Karpas-422 (cell line): Measurements from ENCODE around the gene MSX1. TPM values are rescaled to one million over a fixed set of nuclear protein-coding genes. Genes with fewer than 3 reads are reported as not detected.

Source experiments
- DNase-seq: peaks from one replicate; pipeline ENCODE4 v3.0.0-alpha.2; 2015
- H2AFZ ChIP-seq: fragments of 200-600 bp; sonication (generic); 2 replicates; pipeline ENCODE4 v1.6.1; 2014; ENCODE audit warnings: antibody characterized with exemption, low read length, mixed read lengths
- H3K27ac ChIP-seq: fragments of 200-600 bp; sonication (generic); 2 replicates; pipeline ENCODE4 v1.5.1; 2014; ENCODE audit warnings: mild to moderate bottlenecking, low read length, moderate library complexity
- H3K27me3 ChIP-seq: fragments of 200-600 bp; sonication (generic); 2 replicates; pipeline ENCODE4 v1.6.1; 2014; ENCODE audit warnings: low read length, mixed read lengths
- H3K36me3 ChIP-seq: fragments of 200-600 bp; sonication (generic); 2 replicates; pipeline ENCODE4 v1.6.1; 2014; ENCODE audit warnings: low read length, mixed read lengths; ENCODE audit not compliant: insufficient read depth
- H3K4me1 ChIP-seq: fragments of 200-600 bp; sonication (generic); 2 replicates; pipeline ENCODE4 v1.6.1; 2014; ENCODE audit warnings: mild to moderate bottlenecking, low read length, mixed read lengths
- H3K4me2 ChIP-seq: fragments of 200-600 bp; sonication (generic); 2 replicates; pipeline ENCODE4 v1.6.1; 2014; ENCODE audit warnings: low read length, low read depth, mild to moderate bottlenecking; ENCODE audit not compliant: poor library complexity, severe bottlenecking
- H3K4me3 ChIP-seq: fragments of 200-600 bp; sonication (generic); 2 replicates; pipeline ENCODE4 v1.5.1; 2014; ENCODE audit warnings: mild to moderate bottlenecking, antibody characterized with exemption, low read length, mixed read lengths
- H3K79me2 ChIP-seq: fragments of 200-600 bp; sonication (generic); 2 replicates; pipeline ENCODE4 v1.6.1; 2014; ENCODE audit warnings: mild to moderate bottlenecking, low read length, mixed read lengths
- H3K9ac ChIP-seq: fragments of 200-600 bp; sonication (generic); 2 replicates; pipeline ENCODE4 v1.6.0; 2014; ENCODE audit warnings: low read length
- H3K9me2 ChIP-seq: fragments of 200-600 bp; sonication (generic), shearing (Covaris generic); replicated peaks from 2 replicates; pipeline ENCODE4 v1.6.0; 2014; ENCODE audit warnings: mild to moderate bottlenecking, low read length, moderate library complexity; ENCODE audit not compliant: insufficient read depth
- H3K9me3 ChIP-seq: fragments of 300-700, 200-600 bp; sonication (generic); 2 replicates; pipeline ENCODE4 v1.6.1; 2014; ENCODE audit warnings: low read length, mixed read lengths
- H4K20me1 ChIP-seq: fragments of 200-600 bp; sonication (generic); 2 replicates; pipeline ENCODE4 v1.6.1; 2014; ENCODE audit warnings: mild to moderate bottlenecking, antibody characterized with exemption, low read length, low read depth; ENCODE audit not compliant: insufficient read depth
- total RNA-seq: library from RNA; depleted of rRNA; stranded (reverse); fragments of >200 nt; shearing (Covaris generic); gene quantifications from 2 replicates; pipeline ENCODE4 v1.2.3, GENCODE V29; 2014; ENCODE audit warnings: low replicate concordance

MSX1 gene
- total RNA-seq, 1 experiment from 2014 or later = 4.5 TPM

- Histone ChIP-seq H3K36me3 (no peaks in the 10 kb centered on the region), H3K9me2 (no peaks in the 10 kb centered on the region), H3K9ac (no peak overlapping the region), H3K79me2 (no peaks in the 10 kb centered on the region), H3K4me1 (no peaks in the 10 kb centered on the region), H3K4me2 (no peak overlapping the region), H3K27me3 (no peaks in the 10 kb centered on the region), H4K20me1 (no peaks in the 10 kb centered on the region), H3K9me3 (no peaks in the 10 kb centered on the region), H2AFZ (no peak overlapping the region), H3K27ac (no peak overlapping the region), H3K4me3 (no peak overlapping the region)
- no peak for DNase-seq
These were observed 6.1 kb upstream of the MSX1 start for GRCh38 chr4:4853371-4853823.

GRCh38 chr4:4853921-4854648, 5.4 kb upstream of the MSX1 start:
- no peak overlapping the region for H3K27ac ChIP-seq
- no peak overlapping the region for H3K4me2 ChIP-seq
- H3K36me3 ChIP-seq = no peaks in the 10 kb centered on the region
- no peaks in the 10 kb centered on the region for H4K20me1 ChIP-seq
- no peaks in the 10 kb centered on the region for H3K9me2 ChIP-seq
- H3K9me3 ChIP-seq = no peaks in the 10 kb centered on the region
- H3K4me3 ChIP-seq = no peak overlapping the region
- H3K9ac ChIP-seq = no peak overlapping the region
- peaks cover 2% of the 10 kb centered on the region; the same call in 1 of the 2 replicates for H3K4me1 ChIP-seq
- H3K27me3 ChIP-seq = no peaks in the 10 kb centered on the region
- DNase-seq = no peak
- H3K79me2 ChIP-seq = no peaks in the 10 kb centered on the region
- H2AFZ ChIP-seq = no peak overlapping the region

GRCh38 chr4:4854649-4855295, 4.7 kb upstream of the MSX1 start:
- H3K9ac ChIP-seq = no peak overlapping the region
- H4K20me1 ChIP-seq = no peaks in the 10 kb centered on the region
- no peaks in the 10 kb centered on the region for H3K9me2 ChIP-seq
- no peaks in the 10 kb centered on the region for H3K79me2 ChIP-seq
- H3K4me1 ChIP-seq = peaks cover 5% of the 10 kb centered on the region; the same call in 1 of the 2 replicates
- H3K36me3 ChIP-seq = no peaks in the 10 kb centered on the region
- H3K27me3 ChIP-seq = no peaks in the 10 kb centered on the region
- no peak overlapping the region for H3K4me3 ChIP-seq
- no peak overlapping the region for H2AFZ ChIP-seq
- no peak overlapping the region for H3K4me2 ChIP-seq
- DNase-seq = no peak
- H3K9me3 ChIP-seq = no peaks in the 10 kb centered on the region
- no peak overlapping the region for H3K27ac ChIP-seq

GRCh38 chr4:4855301-4856070, 4.0 kb upstream of the MSX1 start:
- Histone ChIP-seq H3K9me2 (no peaks in the 10 kb centered on the region), H3K36me3 (no peaks in the 10 kb centered on the region), H3K4me2 (no peak overlapping the region), H4K20me1 (no peaks in the 10 kb centered on the region), H3K27me3 (no peaks in the 10 kb centered on the region), H3K4me1 (peaks cover 5% of the 10 kb centered on the region; the same call in 1 of the 2 replicates), H3K9me3 (no peaks in the 10 kb centered on the region), H3K79me2 (no peaks in the 10 kb centered on the region; the same call in 1 of the 2 replicates), H3K4me3 (no peak overlapping the region), H2AFZ (no peak overlapping the region), H3K9ac (no peak overlapping the region), H3K27ac (no peak overlapping the region)
- no peak for DNase-seq

GRCh38 chr4:4856071-4857000, 3.1 kb upstream of the MSX1 start:
- Histone ChIP-seq H2AFZ (no peak overlapping the region), H3K79me2 (no peaks in the 10 kb centered on the region; the same call in 1 of the 2 replicates), H3K9me2 (no peaks in the 10 kb centered on the region), H3K9ac (no peak overlapping the region), H3K27me3 (no peaks in the 10 kb centered on the region), H3K4me2 (no peak overlapping the region), H3K27ac (no peak overlapping the region), H3K9me3 (no peaks in the 10 kb centered on the region), H3K36me3 (no peaks in the 10 kb centered on the region), H3K4me3 (no peak overlapping the region), H4K20me1 (no peaks in the 10 kb centered on the region), H3K4me1 (peaks cover 5% of the 10 kb centered on the region; the same call in 1 of the 2 replicates)
- DNase-seq = no peak

GRCh38 chr4:4857001-4857808, 2.3 kb upstream of the MSX1 start:
- H3K27me3 ChIP-seq = no peaks in the 10 kb centered on the region
- H4K20me1 ChIP-seq = no peaks in the 10 kb centered on the region
- no peaks in the 10 kb centered on the region for H3K9me3 ChIP-seq
- H3K9ac ChIP-seq = no peak overlapping the region
- DNase-seq = no peak
- no peaks in the 10 kb centered on the region for H3K36me3 ChIP-seq
- H3K4me2 ChIP-seq = no peak overlapping the region
- H3K4me1 ChIP-seq = peaks cover 5% of the 10 kb centered on the region; the same call in 1 of the 2 replicates
- no peak overlapping the region for H3K27ac ChIP-seq
- H3K9me2 ChIP-seq = no peaks in the 10 kb centered on the region
- no peak overlapping the region for H3K4me3 ChIP-seq
- no peak overlapping the region for H2AFZ ChIP-seq
- no peaks in the 10 kb centered on the region; the same call in 1 of the 2 replicates for H3K79me2 ChIP-seq

- no peaks in the 10 kb centered on the region for H4K20me1 ChIP-seq
- no peak overlapping the region for H3K4me3 ChIP-seq
- peaks cover 5% of the 10 kb centered on the region; the same call in 1 of the 2 replicates for H3K4me1 ChIP-seq
- H3K27ac ChIP-seq = no peak overlapping the region
- no peak overlapping the region for H3K9ac ChIP-seq
- H3K36me3 ChIP-seq = no peaks in the 10 kb centered on the region
- no peak overlapping the region for H3K4me2 ChIP-seq
- H3K27me3 ChIP-seq = no peaks in the 10 kb centered on the region
- DNase-seq = no peak
- H3K79me2 ChIP-seq = no peaks in the 10 kb centered on the region; the same call in 1 of the 2 replicates
- no peaks in the 10 kb centered on the region for H3K9me3 ChIP-seq
- H2AFZ ChIP-seq = no peak overlapping the region
- no peaks in the 10 kb centered on the region for H3K9me2 ChIP-seq
These were observed 1.5 kb upstream of the MSX1 start for GRCh38 chr4:4857809-4858508.
